HG03066 (cell line): ENCODE data around the gene GABARAP.

Source experiments
- ATAC-seq: cut with Tn5 transposase; IDR thresholded peaks from one replicate; pipeline ENCODE4 v1.9.1; 2021; ENCODE audit warnings: low read depth; ENCODE audit not compliant: unreplicated experiment

The GABARAP gene

DNA sequence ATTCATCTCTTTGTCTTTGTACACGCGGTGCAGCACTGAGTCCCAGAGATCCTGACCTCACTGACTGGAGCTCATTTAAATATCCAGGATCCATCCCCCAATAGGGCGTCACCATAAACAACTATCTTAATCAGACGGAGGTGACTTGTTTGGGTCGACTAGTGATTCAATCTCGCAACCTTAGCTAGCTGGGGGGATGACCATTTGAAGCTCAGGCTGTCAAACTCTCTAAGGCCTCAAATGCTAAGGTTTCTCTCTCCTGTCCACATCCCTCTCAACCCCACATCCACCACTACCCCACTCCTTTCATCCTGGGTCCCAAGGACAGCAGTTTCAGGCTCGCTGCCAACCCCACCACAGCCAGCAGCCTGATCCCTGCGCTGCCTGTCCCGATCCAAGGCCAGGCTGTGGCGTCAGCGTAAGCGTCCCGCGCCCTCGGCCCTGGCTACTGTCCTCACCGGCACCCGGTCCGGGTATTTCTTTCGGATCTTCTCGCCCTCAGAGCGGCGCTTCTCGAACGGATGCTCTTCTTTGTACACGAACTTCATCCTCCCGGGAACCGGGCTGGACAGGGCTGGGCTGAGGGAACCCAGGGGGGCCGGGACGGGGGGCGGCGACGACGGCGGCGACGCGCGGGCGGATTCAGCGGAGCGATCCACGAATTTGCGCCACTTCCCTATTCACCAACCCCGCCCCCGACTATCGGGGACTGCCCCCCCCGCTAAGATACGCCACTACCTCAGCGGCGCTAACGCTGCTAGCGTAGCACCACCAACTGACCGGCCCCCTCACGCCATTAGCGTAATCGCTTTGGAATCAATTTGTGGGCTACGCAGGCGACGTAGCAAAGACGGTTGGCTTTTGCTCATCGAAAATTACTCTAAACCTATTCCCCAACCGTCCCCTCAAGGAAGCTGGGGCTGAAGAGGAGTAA lies at the start of gene GABARAP:
Gene GABARAP, minus strand, starts transcription at position 667 of the 934 bp plus-strand sequence. Its CDS starts 119 bp downstream, at position 548.
- peak; percentile 23 for ATAC-seq

DNA sequence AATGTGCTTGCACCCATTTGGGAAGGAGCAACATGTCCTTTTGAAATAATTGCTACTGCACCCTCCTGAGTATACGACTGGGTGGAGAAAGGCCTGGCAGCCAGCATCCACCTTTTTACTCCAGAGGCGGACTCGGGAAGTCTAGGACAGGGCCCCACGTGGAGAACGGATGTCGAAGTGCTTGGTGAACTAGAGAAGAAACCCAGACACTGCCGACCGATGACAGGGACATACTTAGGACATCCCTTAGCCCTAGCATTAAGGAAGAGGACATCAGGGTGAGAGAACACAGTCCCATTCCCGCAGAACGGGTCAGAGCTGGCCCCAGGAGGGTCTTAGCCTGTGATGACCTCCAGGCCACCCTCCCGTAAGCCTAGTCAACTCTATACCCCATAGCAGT lies 48.4 kb upstream of the GABARAP start:
- ATAC-seq = no peak

DNA sequence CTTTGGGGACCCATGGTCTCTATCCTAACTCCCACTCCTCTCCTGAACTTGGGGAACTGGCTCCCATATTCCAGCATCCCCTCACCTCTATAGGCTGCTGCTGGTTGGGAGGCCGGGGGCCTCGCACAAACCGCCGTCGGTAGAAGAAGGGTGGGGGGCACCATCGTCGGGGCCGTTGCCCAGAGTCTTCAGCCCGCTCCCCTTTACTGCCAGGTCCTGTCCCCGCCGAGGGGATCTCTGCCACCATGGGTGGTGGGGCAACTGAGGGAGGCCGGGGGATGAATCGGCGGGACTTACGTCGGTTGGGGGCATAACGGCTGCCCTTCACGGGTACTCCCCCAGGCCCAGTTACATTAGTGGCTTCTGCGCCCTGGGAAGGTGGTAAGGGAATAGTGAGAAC lies 47.9 kb upstream of the GABARAP start:
- no peak for ATAC-seq

DNA sequence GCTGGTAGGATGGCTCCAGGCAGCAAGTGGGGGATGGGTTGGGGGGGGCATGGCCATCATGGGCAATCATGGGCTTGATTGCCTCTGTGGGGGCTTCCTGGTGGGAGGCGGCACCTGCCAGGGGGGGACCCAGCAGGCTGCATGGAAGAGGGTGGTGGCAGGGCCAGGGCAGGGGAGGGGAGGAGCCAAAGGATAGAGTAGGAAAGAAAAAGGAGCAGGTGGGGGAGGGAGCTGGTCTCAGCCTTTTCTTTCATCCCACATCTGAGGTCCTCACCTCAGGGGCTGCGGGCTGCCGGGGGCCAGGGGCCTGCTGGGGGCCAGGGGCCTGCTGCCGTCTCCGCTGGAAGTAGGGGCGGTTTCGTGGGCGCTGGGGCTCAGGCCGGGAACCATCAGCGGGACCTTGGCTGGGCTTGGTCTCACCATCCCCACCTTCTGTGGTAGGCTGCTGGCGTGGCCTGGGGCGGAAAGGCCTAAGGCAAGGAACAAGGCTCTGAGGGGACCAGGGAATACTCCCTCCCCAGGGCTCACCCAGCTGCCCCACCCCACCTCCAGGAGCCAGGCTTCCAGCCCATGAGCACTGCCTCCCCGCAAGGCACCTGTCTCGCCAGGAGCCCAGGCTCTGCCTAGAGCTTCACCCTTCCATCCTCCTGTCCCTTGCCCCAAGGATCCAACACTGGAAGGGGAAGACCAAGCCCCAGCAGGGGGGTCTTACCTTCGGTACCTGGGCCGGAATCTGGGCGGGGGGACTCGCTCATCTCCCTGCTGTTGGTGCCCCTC lies 47.2 kb upstream of the GABARAP start:
- no peak for ATAC-seq

DNA sequence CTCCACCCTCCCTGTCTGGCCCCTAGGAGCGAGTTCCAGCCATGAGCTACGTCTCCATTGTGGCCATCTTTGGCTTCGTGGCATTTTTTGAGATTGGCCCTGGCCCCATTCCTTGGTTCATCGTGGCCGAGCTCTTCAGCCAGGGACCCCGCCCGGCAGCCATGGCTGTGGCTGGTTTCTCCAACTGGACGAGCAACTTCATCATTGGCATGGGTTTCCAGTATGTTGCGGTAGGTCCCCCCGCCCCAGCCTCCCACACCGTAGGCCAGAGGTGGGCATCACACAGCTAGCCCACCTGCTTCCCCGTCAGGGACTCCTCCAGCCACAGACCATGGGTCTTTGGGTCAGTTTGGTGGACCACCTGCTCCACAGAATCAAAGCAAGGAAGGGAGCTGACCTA lies 43.4 kb upstream of the GABARAP start:
- no peak for ATAC-seq

DNA sequence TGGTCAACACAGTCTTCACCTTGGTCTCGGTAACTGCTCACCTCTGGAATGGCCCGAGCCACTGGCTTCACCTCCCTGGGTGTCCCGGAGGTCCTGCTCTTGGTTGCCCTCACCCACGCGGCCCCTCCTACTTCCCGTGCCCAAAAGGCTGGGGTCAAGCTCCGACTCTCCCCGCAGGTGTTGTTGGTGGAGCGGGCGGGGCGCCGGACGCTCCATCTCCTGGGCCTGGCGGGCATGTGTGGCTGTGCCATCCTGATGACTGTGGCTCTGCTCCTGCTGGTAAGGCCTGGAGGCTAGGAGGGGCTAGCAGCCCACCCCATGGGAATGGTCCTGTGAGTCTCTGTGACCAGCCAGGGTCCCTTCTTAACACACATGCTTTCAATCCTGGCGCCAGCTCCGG lies 42.7 kb upstream of the GABARAP start:
- no peak for ATAC-seq

DNA sequence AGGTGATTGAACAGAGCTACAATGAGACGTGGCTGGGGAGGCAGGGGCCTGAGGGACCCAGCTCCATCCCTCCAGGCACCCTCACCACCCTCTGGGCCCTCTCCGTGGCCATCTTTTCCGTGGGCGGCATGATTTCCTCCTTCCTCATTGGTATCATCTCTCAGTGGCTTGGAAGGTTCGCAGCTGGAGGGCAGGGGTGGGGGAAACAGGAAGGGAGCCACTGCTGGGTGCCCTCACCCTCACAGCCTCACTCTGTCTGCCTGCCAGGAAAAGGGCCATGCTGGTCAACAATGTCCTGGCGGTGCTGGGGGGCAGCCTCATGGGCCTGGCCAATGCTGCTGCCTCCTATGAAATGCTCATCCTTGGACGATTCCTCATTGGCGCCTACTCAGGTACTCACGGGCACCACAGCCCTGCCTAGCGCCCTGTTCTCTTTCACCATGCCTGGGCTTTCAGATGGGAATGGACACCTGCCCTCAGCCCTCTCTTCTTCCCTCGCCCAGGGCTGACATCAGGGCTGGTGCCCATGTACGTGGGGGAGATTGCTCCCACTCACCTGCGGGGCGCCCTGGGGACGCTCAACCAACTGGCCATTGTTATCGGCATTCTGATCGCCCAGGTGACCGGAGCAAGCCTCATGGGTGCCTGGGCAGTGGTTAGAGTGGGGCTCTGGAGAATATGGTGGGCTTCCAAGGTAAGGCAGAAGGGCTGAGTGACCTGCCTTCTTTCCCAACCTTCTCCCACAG lies 41.4 kb upstream of the GABARAP start:
- ATAC-seq = no peak

DNA sequence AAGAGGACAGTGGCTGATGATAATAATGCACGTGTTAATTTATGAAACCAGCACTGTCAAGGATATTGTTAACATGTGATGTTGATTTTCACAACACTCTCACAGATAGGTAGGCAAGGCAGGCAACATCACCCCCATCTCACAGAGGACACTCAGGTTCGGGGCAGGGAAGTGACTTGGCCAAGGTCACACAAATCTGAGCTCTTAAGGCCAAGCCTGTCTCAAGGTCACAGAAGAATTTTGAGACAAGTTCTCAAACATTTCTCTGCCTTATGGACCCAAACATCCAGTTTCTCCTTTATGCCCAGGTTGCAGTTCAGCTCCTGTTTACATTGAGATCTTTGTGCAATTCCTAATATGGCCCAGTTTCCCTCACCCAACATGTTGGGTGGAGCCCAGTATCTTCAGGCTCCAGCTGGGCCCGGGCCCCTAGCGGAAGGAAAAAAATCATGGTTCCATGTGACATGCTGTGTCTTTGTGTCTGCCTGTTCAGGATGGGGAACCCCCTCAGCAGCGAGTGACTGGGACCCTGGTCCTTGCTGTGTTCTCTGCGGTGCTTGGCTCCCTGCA lies 40.6 kb upstream of the GABARAP start:
- no peak for ATAC-seq

DNA sequence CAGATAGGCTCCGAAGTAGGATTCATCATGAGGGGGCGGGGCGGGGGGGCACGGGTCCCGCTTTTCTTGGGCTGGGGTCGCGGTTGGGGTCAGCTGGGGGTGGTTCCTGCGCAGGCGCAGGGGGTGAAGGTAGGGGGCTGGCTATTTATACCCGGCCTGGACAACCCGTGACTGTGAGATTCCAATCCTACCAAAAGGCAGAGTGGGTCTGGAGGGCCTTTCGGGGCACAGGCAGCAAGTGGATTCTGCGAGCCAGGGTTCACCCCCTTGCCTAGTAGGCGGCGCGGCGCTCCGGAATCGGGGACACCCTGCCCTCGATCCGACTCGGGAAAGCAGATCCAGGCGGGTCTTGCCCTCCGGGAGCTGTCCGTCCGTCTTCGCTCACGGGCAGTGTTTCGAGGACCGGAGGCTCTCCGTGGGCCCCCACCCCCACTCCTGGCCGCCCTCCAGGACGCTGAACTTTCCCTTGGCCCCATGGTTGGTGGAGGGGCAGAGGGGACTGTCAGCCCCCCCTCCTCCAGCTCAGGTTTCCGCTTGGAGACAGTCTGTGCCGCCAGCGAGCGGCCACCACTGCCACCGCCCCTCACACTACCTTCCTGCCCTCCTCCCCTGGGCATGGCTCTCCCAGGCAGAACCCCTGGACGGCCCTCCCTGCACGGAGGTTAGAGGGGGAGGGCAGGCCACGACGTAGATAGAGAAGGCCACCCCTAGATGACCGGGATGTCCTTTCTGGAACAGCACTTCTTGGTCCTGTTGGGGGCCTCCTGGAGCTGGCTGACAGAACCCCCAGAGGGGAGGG lies 39.9 kb upstream of the GABARAP start:
- ATAC-seq = no peak

DNA sequence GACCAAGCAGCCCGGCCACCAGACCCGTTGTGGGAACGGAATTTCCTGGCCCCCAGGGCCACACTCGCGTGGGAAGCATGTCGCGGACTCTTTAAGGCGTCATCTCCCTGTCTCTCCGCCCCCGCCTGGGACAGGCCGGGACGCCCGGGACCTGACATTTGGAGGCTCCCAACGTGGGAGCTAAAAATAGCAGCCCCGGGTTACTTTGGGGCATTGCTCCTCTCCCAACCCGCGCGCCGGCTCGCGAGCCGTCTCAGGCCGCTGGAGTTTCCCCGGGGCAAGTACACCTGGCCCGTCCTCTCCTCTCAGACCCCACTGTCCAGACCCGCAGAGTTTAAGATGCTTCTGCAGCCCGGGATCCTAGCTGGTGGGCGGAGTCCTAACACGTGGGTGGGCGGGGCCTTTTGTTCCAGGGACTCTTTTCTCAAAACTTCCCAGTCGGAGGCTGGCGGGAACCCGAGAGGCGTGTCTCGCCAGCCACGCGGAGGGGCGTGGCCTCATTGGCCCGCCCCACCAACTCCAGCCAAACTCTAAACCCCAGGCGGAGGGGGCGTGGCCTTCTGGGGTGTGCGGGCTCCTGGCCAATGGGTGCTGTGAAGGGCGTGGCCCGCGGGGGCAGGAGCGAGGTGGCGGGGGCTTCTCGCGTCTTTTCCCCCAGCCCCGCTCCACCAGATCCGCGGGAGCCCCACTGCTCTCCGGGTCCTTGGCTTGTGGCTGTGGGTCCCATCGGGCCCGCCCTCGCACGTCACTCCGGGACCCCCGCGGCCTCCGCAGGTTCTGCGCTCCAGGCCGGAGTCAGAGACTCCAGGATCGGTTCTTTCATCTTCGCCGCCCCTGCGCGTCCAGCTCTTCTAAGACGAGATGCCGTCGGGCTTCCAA lies 39.1 kb upstream of the GABARAP start, which contains the start of gene SLC2A4:
Gene SLC2A4, plus strand, starts transcription at position 645 of the 879 bp plus-strand sequence. Its CDS starts 217 bp downstream, at position 862.
- ATAC-seq = no peak

DNA sequence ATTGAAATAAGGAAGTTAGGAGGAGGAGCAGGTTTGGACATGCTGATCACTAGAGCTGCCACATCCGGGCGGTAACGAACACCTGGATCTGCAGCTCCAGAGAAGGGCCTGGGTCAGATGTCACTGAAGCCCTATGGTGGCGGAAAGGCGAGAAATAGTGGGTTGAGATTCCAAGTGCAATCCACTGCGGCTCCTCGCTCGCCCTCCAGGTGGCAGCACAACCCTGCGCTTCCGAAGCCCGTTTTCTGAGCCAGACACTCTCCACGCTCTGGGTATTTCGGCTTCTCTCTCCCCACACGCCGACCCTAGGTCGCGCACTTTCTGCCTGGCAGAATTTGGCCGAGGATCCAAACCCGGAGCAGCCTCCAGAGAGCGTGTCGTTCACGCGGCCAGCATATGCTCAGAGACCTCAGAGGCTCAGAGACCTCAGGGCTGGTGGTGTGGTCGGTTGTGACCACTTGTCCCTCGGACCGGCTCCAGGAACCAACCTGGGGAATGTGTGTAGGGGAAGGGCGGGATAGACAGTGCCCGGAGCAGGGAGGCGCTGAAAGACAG lies 38.3 kb upstream of the GABARAP start:
- ATAC-seq = peak; percentile 59

DNA sequence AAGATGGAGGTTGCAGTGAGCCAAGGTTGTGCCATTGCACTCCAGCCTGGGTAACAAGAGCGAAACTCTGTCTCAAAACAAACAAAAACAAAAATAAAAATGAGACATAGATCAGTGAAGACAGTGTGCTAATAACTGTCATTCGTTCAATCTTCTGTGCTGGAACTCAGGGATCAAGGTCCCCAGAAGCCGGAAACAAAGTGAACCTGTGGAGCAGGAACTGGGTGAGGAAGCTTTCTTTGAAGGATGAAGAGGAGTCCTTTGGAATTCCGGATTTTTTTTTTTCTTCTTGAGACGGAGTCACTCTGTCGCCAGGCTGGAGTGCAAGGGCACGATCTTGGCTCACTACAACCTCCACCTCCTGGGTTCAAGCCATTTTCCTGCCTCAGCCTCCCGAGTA lies 37.2 kb upstream of the GABARAP start:
- ATAC-seq = no peak

DNA sequence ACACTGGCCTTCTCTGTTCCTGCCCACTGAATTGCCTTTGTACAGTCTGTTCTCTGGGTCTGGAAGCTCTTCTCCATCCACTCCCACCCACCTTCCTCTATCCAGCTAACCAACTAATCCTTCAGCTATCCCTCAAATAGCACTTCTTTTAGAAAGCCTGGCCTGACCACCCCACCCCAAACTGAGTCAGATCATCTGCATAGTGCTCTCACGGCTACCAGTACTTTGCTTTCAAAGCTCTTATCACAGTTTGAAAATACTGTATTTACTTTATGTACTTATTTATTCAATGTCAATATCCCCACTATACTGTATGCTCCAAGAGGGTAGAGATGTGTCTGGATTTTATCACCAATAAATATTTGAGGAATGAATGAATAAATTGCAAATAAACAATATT lies 24.5 kb upstream of the GABARAP start:
- no peak for ATAC-seq

DNA sequence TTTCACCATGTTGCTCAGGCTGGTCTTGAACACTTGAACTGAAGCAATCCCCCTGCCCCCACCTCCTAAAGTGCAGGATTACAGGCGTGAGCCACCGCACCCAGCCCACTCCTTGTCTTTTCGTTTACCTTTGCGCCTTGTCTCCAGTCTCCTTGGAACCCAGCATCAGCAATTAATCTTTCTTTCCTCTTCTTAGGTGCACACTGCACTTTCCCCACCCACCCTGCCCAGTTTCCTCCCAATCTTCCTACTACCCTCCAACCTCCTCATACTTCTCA lies 21.5 kb upstream of the GABARAP start:
- no peak for ATAC-seq

DNA sequence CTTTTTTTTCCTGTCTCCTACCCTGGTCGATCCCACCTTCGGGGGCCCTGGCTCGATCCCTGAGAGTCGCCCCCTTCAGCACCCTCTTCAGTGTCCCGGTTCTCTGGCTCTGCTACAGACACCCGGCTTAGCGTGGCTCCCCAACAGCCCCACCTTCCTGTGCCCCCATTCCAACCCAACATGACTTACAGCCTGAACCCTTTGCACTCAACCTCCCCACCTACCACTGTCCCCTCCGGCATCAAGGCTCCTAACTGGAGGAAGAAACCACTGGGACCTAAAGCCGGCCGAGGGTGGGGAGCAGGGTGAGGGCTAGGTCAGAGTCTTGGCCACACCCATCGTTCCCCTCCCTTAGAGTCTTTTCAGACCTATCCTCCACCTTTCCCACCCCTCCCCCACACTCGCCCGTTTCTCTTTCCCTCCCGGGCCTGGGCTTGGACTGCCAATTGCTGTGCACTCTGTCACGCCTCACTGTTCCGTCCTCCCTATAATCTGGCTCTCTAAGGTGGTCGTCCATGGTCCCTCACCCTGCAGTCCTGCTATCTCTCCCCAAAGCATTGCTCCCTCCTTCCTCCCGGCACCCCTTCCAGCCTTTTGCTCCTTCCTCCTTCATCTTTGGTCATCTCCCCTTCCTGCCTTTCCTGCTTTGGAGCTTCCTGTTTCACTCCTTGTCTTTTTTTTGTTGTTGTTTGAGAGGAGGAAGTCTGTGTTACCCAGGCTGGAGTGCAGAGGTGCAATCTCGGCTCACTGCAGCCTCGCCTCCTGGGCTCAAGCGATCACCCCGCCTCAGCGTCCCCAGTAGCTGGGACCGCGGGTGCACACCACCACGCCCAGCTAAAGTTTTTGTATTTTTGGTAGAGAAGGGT lies 20.9 kb upstream of the GABARAP start:
- ATAC-seq = no peak

DNA sequence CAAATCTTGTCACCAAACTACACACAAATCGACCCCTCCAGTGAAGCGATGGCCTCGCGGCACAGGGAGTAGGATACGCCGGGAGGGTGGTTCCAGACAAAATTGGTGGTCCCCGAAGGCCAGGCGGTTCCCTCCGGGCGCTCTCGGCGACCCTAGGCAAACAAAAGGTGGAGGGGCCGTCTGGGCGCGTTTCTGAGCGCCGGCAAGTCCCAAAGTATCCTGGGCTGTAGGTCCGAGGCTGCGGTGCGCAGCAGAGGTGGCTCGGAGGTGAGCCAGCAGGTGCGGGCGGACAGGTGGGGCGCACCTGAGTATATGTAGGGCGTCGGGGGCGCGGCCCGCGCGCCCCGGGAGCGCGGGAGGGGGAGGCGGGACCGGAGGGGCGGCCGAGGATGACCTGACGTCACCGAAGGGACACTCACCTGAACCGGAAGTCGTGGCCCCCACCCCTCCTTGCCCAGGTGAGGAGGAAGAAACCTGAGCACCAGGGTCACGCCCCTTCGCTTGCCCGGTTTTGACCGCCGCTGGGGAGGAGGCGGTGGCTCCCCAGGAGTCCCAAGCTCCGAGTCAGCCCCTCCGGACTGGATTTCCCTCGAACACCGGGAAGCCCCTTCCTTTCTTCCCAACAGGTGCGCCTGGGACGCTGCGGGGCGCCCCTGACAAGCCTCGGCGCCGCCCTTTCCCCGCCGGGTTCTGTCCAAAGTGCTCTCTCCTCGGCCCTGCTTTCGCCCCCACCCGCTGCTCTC lies 20.1 kb upstream of the GABARAP start, which contains the start of gene CLDN7:
Gene CLDN7, minus strand, starts transcription at position 287 of the 743 bp plus-strand sequence. CDS start 435 bp downstream, outside the sequence.
- no peak for ATAC-seq
